Brain microvascular endothelial cell (primary cell): ENCODE data around the gene IGFALS.

Experiments
- DNase-seq: peaks from one replicate; pipeline ENCODE4 v3.0.0-alpha.2; 2020
- H3K27ac ChIP-seq: fragments of 250-450 bp; sonication (Bioruptor Pico); 2 replicates; pipeline ENCODE4 v1.5.1; 2020; ENCODE audit warnings: mild to moderate bottlenecking, moderate library complexity
- H3K27me3 ChIP-seq: fragments of 250-450 bp; sonication (Bioruptor Pico); replicated peaks from 2 replicates; pipeline ENCODE4 v1.5.1; 2020; ENCODE audit warnings: mild to moderate bottlenecking
- H3K36me3 ChIP-seq: fragments of 250-450 bp; sonication (Bioruptor Pico); replicated peaks from 2 replicates; pipeline ENCODE4 v1.5.1; 2020; ENCODE audit warnings: mild to moderate bottlenecking
- H3K4me3 ChIP-seq: 2 replicates; pipeline ENCODE4 v1.5.1; 2011; ENCODE audit warnings: low read depth, mild to moderate bottlenecking, control low read depth, low read length, moderate library complexity
- CTCF ChIP-seq: IDR thresholded peaks from 2 replicates; pipeline ENCODE4 v1.5.1; 2011; ENCODE audit warnings: low read depth, mild to moderate bottlenecking, moderate library complexity, low read length, control low read depth, inconsistent platforms; ENCODE audit errors: missing control alignments
- in situ Hi-C: cut with HindIII; loops from 2 replicates; pipeline ENCODE4 v1.10.0; 2017; ENCODE audit warnings: low sequenced_read_pairs, low pct_ligation_motif_present

The IGFALS gene

DNA sequence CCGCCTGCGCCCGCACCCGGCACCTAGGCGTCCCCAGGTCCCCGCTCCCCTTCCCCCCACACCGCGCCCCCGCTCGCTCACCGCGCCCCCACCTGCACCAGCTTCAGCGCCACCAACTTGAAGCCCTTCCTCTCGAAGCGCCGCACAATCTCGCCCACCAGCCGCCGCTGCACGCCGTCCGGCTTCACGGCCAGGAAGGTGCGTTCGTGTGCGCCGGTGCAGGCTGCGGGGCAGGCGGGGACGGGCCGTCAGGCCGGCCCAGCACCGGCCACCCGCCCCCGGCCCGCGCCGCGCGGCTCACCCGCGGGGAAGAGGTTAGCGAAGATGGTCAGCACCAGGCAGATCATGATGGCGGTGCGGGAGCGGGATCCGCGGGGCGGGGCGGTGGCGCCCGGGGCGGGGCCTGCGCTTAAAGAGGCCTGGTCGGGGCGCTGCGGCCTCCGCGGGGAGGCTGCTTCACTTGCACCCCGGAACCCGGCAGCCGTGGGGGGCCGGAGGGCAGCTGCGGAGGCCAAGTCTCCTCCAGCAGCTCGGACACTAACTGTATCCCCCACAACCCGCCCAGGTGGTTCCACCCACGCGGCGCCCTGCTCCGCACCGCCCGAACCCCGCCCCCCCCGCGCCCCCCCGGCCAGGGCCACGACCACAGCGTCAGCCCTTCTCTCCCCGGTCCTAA lies 22.2 kb downstream of the IGFALS start, which contains the start of gene NME3:
Gene NME3, minus strand, starts transcription at position 356 of the 676 bp plus-strand sequence. Its CDS starts 9 bp downstream, at position 347.
- Histone ChIP-seq H3K36me3 (peaks cover 49% of the 10 kb centered on the region), H3K4me3 (peak within 1 kb of the TSS; percentile 79), H3K27ac (peak within 1 kb of the TSS; percentile 63), H3K27me3 (no peaks in the 10 kb centered on the region)
- in situ Hi-C loops: no loop called here
- DNase-seq: peak; percentile 56
- TF ChIP-seq CTCF: no peak

DNA sequence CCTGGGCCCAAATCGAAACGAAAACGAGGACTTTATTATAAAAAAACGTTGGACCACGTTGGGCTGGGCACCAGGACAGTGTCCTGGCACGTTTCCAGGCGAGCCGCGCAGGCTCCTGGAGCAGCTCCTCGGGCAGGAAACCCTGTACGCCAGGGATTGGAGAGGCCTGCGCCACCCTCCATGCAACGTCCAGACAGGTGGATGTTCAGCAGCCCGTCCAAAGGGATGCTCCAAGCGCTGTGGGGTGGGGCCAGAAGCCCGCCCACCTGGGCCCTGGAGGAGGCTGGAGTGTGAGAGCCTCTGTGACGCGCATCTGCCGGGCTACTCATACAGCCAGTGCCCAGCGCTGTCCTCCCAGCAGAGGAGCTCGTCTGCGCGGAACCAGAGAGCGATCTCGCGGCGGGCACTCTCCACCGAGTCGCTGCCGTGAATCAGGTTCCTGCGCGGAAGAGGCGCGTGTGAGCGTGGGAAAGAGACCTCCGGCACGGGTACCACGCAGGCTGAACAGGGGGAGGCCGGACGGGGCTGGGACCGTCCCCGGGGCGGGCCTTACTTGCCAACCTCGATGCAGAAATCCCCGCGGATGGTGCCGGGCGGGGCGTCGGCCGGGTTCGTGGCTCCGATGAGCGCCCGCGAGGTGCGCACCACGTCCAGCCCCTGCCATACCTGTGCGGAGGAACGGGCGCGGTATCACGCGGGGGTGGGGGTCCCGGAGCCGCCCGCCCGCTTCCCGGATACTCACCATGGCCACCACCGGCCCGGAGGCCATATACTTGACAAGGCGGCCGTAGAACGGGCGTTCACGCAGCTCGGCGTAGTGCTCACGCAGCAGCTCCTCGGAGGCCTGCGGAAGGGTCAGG lies 22.9 kb downstream of the IGFALS start:
- DNase-seq: peak; percentile 33
- H3K27ac ChIP-seq: peak overlapping the region; percentile 27

DNA sequence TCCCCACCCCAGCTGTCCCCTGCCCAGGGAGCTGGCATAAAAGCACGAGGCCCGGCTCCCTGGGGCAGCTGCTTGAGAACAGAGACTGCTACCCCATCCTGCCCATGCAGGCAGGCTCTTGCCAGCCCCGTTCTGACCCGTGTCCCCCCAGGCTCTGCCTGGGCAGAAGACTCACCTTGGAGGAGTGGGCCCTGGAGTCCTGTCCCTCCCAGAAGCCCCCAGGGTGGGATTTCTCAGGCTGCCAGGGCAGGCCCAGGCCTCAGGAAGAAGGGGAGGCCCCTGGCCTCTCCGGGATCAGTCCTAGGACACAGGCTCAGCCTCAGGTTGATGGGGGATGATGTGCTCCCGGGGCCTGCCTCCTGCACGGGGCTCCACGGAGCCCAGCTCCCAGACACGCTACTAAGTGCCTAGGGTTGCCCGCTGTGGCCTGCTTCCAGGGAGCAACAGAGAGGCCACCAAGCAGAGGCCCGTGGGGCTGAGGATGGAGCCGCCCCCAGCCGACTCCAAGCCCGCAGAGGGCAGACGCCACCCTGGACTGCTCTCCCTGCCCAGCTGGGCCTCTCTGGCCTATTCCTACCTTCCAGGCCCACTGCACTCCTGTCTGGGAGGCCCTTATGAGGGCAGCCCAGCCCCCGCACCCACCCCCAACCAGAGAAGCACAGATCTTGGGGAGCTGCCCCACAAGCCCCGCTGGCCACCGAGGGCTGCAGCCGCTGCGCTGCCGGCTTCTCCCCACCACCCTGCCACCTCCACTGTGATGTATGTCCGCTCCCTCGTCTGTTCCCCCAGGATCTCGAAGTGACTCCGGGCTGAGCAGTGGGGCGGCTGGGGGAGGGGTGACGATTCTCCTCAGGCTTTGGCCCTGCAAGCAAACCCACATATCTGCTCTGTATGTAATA lies 23.9 kb downstream of the IGFALS start:
- TF ChIP-seq CTCF: no peak
- no peak for DNase-seq
- in situ Hi-C loops: no loop called here
- Histone ChIP-seq H3K27ac (no peak overlapping the region), H3K4me3 (no peak overlapping the region), H3K27me3 (no peaks in the 10 kb centered on the region), H3K36me3 (peaks cover 50% of the 10 kb centered on the region)

More for the DNA sequence above, 22.9 kb downstream of the IGFALS start:
- no peak for TF ChIP-seq CTCF
- peaks cover 50% of the 10 kb centered on the region for H3K36me3 ChIP-seq
- H3K27me3 ChIP-seq: no peaks in the 10 kb centered on the region
- peak overlapping the region; percentile 79 for H3K4me3 ChIP-seq
- in situ Hi-C loops: no loop called here

- DNase-seq: no peak
- TF ChIP-seq CTCF: no peak
- Histone ChIP-seq H3K4me3 (no peak overlapping the region), H3K27ac (no peak overlapping the region), H3K36me3 (peaks cover 57% of the 10 kb centered on the region), H3K27me3 (no peaks in the 10 kb centered on the region)
- in situ Hi-C loops: no loop called here
These were observed 24.6 kb downstream of the IGFALS start for GRCh38 chr16:1768767-1769401.

DNA sequence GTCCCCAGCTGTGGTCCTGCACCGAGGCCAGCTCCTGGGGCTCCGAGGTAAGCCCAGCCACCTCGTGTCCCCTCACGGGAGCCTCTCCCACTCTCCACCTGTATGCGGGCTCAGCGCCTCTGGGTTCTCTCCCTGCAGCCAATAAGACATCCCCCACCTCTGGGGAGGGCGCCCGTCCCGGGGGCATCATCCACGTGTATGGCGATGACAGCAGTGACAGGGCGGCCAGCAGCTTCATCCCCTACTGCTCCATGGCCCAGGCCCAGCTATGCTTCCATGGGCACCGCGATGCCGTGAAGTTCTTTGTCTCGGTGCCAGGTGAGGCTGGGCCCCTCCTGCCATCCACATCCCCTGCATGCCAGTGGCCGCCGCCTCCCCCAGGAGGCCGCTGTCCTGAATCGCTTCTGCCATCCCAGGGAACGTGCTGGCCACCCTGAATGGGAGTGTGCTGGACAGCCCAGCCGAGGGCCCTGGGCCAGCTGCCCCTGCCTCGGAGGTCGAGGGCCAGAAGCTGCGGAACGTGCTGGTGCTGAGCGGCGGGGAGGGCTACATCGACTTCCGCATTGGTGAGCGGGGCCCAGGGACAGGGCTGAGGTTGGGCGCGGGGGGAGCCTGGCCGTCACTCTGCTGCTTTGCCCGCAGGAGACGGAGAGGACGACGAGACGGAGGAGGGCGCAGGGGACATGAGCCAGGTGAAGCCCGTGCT lies 25.3 kb downstream of the IGFALS start:
- Histone ChIP-seq H3K4me3 (no peak overlapping the region), H3K27me3 (no peaks in the 10 kb centered on the region), H3K27ac (no peak overlapping the region), H3K36me3 (peaks cover 60% of the 10 kb centered on the region)
- TF ChIP-seq CTCF: no peak
- DNase-seq: no peak
- in situ Hi-C loops: no loop called here
